ENCODE measurements around the gene URB1.

URB1 gene

GRCh38 chr21:32261929-32262328, 130.9 kb downstream of the URB1 start:
- DNase-seq (ENCODE audit: low read depth, low spot score): no peak
- H3K36me3 ChIP-seq (ENCODE audit: insufficient read depth, insufficient read length, low read length): peaks cover 6% of the 10 kb centered on the region
- no peaks in the 10 kb centered on the region for H3K27me3 ChIP-seq (ENCODE audit: insufficient read depth, insufficient read length)
- H3K4me1 ChIP-seq (ENCODE audit: insufficient read depth, insufficient read length): no peaks in the 10 kb centered on the region
- no peak overlapping the region for H3K9ac ChIP-seq (ENCODE audit: insufficient read length, low read depth)
- H3K4me3 ChIP-seq (ENCODE audit: insufficient read length, low read depth): no peak overlapping the region
- TF ChIP-seq ZNF274 (IDR thresholded peaks at IDR 0.05; ENCODE audit: low read depth, low read length) (no peak), SUZ12 (IDR thresholded peaks at IDR 0.05; ENCODE audit: extremely low read depth, insufficient read depth, insufficient read length) (no peak), YY1 (IDR thresholded peaks at IDR 0.05; ENCODE audit: insufficient read depth, insufficient read length) (no peak)
- H3K9me3 ChIP-seq (ENCODE audit: insufficient read depth, low read length): no peaks in the 10 kb centered on the region; the same call in 1 of the 2 replicates

Data from NT2/D1 (cell line).